HG02623 (cell line): ENCODE data around the gene PRIMPOL.
"Not testable (repeated sequence)": the region's sequence is repeated elsewhere in the genome, so short reads cannot be mapped to it uniquely, and the experiment has no call there.

ENCODE experiments used
- ATAC-seq: cut with Tn5 transposase; IDR thresholded peaks from one replicate; pipeline ENCODE4 v1.9.1; 2021; ENCODE audit warnings: moderate library complexity; ENCODE audit not compliant: unreplicated experiment

The PRIMPOL gene

DNA sequence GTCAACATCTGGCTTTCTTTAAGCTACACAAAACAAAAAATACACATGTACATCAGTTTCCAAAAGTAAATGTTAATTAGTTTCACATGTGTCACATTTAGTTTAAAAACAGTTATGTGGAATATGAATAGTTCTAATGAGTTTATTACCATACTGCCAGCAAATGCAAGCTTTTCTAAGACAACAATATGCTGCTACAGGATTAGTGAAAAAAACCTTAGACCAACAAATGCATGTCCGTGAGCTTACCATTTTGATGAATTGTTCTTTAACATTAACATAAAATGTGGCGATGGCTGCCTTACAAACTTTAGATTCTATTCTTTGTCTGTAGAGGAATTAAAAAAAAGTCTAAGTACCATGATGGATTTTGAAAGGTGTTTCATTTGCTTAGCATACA lies 52.6 kb downstream of the PRIMPOL start:
- no peak for ATAC-seq

DNA sequence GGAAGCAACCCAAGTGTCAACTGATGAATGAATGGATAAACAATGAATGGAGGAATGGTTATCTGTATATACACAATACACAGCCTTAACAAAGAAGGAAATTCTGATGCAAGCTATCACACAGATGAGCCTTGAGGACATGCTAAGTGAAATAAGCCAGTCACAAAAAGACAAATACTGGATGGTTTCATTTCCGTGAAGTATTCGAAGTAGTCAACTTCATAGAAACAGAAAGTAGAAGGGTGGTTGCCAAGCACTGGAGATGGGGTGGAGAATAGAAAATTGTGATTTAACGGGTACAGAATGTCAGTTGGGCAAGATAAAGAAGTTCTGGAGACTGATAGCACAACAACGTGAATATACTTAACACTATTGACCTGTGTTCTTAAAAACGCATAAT lies 56.2 kb downstream of the PRIMPOL start:
- no peak for ATAC-seq

DNA sequence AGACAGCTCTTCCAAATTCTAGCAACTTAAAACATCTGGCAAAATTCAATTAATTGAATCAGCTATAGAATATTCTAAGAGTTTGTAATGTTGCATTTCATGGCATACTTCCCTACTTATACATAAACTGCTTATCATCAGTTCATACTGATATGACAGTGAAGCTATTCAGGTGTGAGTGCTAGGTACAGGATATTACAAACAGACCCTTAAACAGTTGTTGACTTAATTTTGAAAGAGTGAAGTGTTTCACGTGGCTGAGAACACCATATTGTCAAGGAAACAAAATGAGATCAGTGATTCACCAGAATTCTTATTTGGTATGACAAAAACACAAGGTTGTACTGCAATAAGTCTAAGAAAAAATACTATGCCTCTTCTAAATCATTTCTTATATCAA lies 56.9 kb downstream of the PRIMPOL start:
- no peak for ATAC-seq

DNA sequence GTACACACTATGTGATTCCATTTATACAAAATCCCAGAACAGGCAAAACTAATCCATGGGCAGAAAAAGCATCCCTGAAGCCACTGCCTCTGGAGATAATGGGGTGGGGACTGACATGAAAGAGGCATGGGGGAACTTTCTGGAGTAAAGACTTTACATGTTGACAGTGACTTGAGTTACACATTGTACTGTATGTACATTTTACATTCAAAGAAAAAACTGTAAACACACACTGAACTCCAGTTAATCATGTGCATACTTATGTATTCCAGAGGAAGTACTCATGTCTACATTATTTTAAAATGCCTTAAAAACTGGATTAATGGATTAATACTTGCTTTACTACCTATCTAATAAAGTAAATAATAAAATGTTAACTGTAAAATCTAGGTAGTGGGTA lies 62.8 kb downstream of the PRIMPOL start:
- no peak for ATAC-seq

DNA sequence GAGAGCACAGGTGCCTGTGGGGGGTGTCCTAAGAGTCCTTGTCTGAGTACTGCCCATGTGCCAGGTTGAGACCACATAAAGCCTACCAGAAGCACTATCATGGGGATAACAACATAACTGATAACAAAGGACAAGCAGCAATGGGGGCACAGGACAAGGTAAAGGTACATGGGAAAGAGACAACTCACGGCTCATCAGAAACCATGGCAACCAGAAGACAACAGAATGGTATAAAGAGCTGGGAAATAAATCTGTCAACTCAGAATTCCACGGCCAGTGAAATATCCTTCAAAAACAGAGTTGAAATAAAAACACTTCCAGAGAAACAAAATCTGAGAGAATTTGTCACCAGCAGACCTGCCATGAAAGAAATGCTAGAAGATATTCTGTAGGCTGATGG lies 64.3 kb downstream of the PRIMPOL start:
- ATAC-seq, result no peak

DNA sequence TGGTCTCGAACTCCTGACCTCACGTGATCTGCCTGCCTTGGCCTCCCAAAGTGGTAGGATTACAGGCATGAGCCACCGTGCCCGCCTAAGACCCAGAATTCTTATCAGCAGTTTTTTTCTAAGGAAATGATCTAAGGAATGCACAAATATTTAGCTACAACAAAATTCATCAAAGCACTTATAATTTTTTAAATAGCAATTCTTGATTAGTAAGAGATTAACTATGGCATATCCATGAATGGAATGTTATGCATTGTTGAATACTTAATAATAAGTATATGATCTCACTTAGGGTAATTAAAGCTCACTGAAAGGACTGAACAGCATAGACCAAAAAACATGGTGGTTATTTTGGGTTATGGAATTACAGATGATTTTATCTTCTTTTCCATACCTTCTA lies 66.0 kb downstream of the PRIMPOL start:
- no peak for ATAC-seq

DNA sequence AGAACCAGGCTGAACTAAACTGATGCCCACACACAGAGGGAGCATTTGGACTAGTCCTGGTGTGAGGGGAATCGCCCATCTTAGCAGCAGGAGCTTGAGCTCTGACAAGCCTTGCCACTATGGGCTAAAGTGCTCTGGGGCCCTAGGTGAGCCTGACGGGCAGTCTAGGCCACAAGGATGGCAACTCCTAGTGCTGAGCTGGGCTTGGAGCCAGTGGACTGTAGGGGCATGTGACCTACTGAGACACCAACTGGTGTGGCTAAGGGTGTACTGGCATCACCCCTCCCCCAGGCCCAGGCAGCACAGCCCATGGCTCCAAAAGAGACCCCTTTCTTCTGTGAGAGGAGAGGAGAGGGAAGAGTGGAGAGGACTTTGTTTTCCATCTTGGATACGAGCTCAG lies 69.9 kb downstream of the PRIMPOL start:
- ATAC-seq, result no peak

DNA sequence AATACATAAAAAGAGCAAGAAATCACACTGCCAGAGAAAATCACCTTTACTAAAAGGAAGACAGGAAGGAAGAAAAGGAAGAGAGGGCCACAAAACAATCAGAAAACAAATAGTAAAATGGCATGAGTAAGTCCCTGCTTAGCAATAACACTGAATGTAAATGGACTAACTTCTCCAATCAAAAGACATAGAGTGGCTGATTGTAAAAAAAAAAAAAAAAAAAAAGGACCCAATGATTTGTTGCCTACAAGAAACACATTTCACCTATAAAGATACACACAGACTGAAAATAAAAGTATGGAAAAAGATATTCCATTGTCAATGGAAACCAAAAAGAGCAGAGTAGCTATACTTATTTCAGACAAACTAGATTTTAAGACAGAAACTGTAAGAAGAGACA lies 71.7 kb downstream of the PRIMPOL start:
- no peak for ATAC-seq

DNA sequence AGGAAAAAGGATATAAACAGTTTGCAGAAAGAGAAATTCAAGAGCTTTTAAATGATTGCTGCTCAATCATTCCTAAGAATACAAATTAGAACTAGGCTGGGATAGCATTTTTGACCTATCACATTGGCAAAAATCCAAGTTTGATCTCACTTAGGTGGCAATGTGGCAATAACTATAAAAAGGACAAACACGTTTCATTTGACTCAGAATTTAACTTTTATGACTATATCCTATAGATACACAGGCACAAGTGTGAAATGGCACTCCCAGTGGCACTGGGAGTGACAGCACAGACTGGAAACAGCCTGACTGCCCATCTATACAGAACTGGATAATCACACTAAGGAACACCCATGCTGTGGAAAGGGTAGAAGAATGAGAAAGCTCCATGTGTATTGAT lies 73.3 kb downstream of the PRIMPOL start:
- ATAC-seq, result no peak

DNA sequence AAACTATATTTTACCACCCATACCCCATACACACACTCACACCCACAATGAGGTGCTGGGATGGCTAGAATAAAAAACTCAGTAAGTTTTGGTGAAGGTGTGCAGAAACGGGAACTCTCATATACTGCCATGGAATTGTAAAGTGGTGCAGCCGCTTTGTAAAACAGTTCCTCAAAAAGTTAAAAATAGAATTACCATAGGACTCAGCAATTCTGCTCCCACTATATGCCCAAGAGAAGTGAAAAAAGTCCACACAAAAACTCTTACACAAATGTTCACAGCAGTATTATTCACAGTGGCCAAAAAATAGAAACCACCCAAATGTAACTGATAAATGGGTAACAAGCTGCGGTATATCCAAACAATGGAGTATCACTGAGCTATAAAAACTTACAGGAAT lies 77.9 kb downstream of the PRIMPOL start:
- ATAC-seq, result no peak

DNA sequence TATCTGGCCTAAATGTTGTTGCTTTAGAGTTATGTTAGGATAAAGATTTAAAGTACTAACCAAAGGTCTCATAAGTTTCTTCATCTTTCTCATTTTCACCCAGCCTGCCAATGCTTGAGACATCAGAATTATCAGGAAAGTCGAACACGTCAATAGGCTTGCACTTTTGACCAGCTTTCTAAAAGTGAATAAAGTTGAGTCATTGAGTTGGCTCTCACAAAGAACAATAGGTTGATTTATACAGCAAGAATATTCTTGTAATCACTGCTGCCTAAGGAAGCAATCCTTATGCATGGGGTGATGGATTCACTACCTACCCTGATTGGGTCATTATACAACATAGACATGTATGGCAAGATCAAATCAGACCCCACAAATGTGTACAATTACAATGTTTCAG lies 79.3 kb downstream of the PRIMPOL start:
- ATAC-seq, result no peak

DNA sequence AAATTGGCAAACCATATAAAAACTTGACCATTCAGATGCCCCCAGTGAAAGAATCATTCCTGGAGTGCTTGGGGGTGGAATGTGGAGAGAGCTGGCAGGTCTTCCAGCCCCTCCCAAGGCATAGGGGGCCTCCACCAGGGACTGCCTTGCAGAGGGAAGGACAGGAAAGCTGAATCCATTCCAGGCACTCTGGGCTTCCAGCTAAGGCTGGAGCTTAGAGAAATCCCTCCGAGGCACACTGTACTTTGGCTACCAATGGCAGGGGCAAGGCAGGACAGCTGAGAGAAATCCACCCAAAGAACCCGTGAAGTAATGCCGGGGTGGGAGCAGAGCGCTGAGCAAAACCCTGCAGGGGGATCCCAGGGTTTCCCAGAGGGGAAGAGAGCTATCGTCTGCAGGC lies 80.4 kb downstream of the PRIMPOL start:
- ATAC-seq, result no peak

DNA sequence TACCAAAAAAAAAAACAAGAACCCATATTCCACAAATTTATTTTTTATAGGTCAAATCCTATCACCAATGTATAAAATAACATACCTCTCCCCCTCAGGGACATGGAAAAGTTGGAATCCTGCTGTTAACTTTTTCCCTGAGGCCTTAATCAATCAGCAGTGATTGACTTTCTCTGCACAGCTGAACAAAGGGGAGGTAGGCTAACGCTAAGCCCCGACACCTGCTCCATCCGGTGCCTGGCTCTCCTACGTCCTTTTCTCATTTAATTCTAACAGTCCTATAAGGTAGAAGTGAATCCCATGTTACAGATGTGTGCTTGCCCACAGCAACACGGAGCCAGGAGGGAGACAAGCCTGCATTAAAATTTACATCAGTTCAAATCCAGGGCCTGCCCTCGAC lies 81.5 kb downstream of the PRIMPOL start:
- no peak for ATAC-seq

DNA sequence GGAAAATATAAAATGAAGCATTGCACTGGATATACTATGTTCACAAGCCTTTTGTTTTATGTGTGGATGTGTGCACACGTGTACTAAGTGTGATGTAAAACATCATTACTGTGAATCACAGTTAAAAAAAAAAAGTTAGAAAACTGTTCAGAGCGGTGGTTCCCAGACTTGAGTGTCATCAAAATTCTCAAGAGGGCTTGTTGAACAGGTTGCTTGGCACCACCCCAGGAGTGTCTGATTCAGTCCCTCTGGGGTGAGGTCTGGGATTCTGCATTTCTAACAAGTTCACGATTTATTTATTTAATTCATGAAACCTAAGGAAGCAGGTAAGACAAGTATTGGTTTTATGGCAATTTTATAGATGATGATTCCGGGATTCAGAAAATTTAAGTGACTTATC lies 82.6 kb downstream of the PRIMPOL start:
- ATAC-seq, result no peak

DNA sequence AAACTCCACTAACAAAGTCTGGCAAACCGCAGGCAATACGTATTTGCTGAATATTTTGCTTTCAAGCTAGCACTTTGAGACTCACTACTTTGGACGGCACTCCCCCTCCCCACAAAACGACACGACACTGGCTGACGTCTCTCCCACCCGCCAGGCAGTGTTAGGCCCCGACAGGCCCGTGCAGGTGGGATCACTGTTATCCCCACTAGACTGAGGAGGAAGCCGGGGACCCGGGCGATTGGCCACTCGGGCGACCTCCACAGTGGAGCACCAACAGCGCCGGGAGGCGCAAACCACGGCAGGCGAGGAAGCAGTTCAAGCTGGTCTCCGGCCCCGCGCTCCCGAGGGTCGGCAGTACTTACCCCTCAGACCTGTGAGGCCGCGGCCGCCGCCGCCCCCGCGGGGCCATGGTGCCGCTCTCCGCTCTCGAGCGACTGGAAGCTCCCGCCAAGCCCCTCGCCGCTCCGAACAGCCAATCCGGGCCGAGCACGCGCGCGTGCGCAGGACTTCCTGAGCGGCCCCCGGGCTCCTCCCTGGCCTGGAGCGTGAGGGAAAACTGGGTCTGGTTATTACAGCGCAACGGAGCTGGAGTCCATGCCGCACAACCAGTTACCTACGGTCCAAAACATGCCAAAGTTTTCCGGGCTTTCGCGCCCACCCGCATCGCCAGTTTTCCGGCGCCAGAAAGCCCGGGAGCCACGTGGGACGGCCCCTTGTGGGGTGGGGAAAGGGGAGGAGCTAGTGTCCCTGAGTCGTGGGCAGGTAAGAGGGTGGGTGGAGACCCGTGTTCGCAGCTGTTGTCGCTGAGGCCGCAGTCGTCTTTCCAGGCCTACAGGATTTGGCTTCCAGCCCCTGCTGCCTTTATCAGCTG lies 84.4 kb downstream of the PRIMPOL start, which contains the start of gene CENPU:
CENPU (minus strand) TSS at position 443 of the 871 bp plus-strand sequence; CDS start at position 409, 34 bp downstream.
- peak; percentile 94 for ATAC-seq

DNA sequence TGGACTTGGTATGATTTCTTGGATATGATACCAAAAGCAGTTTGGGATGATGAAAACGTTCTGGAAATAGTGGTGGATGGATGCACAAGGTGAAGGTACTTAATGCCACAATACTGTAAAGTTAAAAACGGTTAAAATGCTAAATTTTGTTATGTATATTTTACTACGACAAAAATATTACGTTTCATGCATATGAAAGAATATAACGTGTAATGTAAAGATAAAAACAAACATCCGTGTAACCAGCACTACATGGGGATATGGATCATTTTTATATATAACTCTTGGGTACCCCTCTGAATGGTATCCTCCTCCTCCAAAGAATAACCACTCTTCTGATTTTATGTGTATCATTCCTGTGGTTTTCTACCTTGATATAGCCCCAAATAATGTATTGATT lies 85.2 kb downstream of the PRIMPOL start:
- no peak for ATAC-seq

DNA sequence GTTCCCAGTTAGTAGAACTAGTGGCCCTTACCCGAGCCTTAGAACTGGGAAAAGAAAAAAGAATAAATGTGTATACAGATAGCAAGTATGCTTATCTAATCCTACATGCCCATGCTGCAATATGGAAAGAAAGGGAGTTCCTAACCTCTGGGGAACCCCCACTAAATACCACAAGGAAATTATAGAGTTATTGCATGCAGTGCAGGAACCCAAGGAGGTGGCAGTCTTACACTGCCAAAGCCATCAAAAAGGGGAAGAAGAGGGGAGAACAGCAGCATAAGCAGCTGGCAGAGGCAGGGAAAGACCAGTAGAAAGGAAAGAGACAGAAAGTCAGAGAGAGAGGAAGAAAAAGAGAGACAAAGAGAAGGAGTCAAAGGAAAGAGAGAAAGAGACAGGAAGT lies 90.0 kb downstream of the PRIMPOL start:
- ATAC-seq, result not testable (repeated sequence)

DNA sequence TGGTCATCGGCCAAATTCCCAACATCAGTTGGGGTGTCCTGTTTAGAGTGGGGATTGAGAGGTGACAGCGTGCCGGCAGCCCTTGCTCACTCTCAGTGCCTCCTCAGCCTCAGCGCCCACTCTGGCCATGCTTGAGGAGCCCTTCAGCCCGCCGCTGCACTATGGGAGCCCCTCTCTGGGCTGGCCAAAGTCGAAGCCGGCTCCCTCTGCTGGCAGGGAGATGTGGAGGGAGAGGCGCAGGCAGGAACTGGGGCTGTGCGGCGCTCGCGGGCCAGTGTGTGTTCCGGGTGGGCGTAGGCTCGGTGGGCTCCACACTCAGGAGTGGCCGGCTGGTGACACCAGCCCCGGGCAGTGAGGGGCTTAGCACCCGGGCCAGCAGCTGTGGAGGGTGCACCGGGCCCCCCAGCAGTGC lies 91.4 kb downstream of the PRIMPOL start:
- ATAC-seq, result no peak

DNA sequence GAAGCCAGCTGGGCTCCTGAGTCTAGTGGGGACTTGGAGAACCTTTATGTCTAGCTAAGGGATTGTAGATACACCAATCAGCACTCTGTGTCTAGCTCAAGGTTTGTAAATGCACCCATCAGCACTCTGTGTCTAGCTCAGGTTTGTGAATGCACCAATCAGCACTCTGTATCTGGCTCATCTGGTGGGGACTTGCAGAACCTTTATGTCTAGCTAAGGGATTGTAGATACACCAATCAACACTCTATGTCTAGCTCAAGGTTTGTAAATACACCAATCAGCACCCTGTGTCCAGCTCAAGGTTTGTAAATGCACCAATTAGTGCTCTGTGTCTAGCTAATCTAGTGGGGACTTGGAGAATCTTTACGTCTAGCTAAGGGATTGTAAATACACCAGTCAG lies 92.1 kb downstream of the PRIMPOL start:
- ATAC-seq, result not testable (repeated sequence)

DNA sequence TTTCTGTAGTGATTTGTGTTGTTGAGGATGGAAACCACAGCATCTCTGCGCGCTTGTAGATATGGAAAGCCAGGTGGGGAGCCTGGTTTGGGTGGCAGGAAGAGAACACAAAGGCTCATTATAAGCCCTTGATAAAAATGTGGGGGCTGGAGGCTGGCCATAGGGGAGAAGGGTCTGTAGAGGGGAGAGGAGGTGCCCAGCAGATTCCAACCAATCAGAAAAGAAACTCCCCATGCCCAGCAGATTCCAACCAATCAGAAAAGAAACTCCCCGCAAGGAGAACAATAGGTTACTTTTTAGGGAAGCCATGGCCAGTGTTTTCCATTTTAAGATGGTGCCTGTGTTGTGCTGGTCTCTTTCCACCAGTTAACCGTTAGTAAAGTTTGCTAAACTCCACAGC lies 94.1 kb downstream of the PRIMPOL start:
- no peak for ATAC-seq

DNA sequence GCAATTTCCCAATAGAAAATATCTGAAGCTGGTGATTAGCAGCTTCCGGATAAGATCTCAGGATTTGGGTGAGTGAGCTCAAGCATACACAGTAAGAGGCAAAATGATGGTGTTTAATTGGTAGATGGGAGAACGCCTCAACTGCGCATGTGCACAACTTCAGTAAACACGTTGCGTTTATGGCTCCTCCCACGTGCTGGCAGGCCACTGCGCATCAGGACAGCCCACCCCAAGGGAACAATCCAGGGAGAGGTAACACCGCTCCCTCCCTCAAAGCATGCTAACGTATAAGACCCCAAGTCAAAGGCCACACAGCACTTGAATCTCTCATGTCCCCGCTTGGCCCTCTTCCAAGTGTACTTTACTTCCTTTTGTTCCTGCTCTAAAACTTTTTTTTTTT lies 94.7 kb downstream of the PRIMPOL start:
- no peak for ATAC-seq
